ENCODE measurements around the gene DLG4.
A peak's percentile ranks its signal among the peaks of the same experiment; 100 is the strongest.
"Not testable (repeated sequence)": the region's sequence is repeated elsewhere in the genome, so short reads cannot be mapped to it uniquely, and the experiment has no call there.

Gene DLG4

DNA sequence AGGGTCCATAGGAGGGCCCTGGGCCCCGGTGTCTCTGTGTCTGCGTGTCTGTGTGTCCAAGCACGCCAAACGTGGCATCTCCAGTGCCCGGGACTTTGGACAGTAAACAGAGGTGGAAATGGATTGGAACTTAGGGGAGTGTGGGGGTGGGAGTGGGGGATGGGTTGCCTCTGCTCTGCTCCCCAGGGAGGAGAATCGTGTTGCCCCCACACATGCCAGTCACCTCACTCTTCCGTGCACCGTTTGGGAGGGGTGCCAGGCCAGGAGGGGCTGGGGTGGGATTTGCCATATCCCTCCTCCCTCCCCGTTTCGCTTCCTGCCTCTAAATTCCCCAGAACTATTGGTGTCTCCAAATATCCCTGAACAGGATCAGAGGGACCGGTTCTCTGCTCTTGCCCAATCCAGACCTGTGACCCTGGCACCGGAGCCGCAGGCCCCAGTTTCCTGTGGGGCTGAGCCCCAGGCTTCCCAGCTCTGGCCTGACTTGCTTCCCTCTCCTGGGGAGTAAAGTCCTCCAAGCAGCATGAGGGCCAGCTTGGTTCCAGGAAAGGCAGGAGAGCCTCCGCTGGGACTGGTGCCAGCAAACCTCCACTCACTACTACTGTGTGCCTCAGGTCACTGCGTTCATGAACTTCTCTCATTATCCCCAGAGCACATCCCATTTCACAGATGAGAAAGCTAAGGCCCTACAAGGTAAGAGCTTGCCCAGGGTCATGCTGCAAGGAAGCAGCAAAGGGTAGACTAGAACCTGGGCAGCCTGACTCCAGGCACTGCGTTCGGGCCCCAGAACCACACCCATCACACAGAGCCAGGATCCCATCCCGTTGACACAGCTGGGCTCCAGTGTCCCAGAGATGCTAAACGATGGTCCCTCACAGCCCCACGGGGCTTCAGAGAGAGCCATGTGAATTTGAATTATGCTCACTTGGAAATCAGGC is 40.0 kb downstream of the DLG4 start, which contains the start of gene ASGR1:
Gene ASGR1 (minus strand): TSS at position 54 of the 938 bp plus-strand sequence. CDS start 807 bp downstream, outside the sequence.
- no peak for DNase-seq

DNA sequence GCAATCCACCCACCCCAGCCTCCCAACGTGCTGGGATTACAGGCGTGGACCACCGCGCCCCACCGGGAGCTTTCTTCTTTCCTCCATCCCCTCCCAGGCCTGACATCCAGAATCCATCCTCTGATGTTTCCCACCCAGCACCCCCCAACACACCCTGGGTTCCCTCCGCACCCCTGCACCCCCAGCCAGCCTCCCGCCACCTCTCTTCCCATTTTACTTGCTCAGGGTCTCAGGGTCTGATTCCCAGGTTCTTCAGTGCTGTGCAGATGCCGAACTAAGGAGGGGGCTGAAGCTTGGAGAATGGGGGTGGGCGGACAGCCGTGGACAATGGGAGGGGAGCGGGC is 40.7 kb downstream of the DLG4 start:
- no peak for DNase-seq

DNA sequence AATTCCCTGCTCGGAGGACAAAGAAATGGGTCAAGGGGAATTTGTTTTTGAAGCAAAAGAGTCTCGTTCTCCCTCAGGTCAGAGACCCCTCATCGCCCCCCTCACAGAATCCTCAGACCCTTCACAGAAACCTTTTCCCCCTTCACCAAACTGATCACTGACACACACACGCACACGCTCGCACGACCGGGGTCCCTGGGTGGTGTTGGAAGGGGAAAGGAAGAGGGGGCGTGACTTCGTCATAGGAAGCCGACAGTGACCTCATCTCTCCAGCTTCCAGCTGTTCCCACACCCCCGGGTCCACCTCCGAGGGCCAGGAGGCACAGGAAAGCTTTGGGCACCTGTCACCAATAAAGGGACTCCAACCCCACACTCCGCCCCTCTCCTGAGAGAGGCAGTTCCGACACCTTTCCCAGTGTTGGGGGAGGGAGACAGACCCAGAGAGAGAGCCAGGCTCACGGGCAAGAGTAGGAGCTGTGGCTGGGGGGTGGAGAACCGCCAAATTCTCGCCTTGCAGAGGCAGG is 41.6 kb downstream of the DLG4 start:
- no peak for DNase-seq

DNA sequence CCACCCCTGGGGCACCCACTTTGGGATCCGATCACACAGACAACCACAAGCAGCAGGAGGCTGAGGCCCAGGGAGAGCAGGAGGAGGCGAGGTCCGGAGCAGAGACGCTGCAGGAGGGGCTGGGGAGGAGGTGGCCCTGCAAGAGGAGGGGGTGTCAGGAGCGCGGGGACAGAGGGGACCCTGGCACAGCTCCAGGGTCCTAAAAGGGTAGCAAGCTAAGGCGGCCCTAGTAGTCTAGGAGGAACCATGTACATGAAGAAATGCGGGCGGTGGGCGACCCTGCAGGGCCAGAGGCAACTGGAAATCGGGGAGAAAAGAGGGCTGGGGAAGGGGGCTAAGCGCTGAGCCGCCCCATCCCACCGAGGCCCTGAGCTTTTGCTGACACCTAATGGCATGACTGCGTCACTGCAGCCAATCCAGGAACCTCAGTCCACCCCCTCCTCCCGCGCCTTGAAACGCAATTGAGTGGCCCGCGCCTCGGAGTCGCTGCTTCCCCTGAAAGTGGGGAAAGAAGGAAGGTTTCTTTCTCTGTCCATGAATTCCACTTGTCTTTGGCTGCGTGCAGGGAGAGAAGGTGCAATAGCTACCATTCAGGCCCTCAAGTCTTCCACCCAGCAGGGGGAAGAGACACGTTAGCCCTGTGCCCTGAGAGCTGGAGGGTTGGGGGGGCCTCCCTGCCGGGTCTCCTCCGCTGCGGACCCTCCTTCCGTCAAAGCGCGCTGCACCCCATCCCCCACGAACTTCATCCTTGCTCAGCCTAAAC is 42.3 kb downstream of the DLG4 start:
- peak; percentile 16 for DNase-seq

DNA sequence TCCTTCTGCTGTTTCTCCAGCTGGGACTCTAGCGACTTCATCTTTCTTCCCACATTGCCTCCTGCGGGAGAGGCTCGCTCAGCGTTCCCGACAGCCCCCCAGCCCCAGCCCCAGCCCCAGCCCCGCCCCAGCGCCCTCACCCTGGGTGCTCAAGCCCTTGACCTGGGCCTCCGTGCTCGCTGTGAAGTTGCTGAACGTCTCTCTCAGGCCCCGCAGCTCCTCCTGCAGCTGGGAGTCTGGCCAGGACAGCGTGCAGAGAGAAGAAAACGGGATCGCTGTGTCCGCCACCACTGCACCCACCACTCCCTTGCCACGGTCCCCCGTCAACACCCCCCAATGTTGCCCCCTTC is 42.8 kb downstream of the DLG4 start:
- no peak for DNase-seq

DNA sequence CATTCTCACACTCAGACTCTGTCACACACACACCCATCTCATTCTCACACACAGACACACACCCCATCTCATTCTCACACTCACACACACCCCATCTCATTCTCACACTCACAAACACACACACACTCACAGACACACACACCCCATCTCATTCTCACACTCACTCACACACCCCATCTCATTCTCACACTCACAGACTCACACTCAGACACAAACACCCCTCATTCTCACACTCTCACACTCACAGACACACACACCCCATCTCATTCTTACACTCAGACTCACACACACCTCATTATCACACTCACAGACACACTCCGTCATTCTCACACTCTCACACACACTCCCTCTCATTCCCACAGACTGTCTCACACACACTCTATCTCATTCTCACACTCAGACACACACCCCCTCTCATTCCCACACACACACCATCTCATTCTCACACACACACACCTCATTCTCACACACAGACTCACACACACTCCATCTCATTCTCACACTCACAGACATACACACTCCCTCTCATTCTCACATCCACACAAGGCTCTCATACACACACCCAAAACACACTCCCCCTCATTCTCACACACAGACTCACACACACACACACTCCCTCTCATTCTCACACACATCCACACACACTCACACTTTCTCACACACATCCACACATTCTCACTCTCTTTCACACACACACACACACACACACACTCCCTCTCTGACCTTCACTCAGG is 43.4 kb downstream of the DLG4 start:
- DNase-seq = no peak

DNA sequence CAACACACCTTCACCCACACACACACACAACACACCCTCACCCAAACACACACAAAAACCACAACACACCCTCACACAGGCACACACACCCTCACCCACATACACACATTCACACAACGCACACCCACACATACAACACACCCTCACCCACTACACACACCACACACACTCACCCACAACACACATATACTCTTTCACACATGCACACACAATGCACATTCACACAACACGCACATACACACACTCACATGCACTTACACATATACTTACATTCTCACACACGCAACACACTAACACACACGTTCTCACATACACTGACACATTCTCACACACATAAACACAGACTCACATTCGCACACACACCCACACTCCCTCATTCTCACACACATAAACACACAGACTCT is 44.3 kb downstream of the DLG4 start:
- DNase-seq = no peak

DNA sequence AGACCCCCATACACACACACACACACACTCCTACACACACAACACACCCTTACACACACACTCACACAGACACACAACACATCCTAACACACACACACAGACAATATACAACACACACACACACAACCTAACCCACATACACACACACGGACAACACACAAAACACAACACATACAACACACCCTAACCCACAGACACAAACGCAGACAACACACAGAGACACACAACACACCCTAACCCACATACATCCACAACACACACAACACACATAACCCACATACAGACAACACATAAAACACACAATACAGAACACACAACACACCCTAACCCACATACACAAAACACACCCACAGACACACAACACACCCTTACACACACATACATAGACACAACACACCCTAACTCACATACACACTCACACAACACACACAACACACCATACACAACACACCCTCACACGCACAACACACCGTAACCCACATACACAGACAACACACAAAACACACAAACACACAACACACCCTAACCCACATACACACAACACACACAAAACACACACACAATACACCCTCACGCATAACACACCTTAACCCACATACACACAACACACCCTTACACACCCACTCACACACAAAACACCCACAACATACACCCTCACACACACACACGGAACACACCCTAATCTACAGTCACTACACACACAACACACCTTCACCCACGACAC is 44.9 kb downstream of the DLG4 start:
- DNase-seq = no peak

DNA sequence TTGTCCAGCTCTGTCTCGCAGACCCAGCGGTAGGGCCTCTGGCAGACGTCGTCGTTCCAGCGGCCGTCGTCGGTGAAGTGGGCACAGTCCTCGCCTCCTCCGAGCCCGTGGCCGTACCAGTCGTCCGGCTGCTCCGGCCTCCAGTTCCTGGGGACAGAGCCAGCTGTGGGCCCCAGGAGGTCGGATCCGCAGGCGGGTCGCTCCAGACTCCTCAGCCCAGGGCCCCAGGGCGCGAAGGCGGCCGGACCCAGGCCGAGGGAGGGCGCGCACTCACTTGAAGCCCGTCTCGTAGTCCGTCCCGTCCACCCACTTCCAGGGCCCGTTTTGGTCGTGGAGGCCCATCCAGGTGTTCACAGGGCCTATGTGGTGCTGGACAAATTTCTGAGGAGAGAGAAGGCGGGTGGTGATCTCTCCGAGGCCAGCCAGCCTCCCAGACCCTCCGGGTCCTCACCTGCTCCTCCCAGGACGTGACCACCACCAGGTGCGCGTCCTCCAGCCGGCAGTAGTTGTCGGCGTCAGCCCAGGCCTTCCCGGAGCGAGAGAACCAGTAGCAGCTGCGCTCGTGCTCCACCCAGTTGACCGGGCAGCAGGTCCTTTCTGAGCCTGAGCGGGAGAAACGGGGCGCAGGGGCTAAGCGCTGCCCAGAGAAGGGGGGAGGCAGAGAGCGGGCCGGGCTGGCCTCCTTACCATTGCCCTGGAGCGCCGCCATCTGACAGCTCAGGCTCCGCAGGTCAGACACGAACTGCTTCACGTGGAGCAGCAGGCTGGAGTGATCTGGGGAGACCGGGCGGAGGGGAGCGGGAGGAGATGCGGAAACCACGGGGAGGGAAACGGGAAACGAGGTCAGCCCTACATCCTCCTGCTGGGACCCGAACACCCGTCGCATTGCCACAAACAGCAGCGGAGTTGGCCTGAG is 45.7 kb downstream of the DLG4 start:
- DNase-seq = no peak

DNA sequence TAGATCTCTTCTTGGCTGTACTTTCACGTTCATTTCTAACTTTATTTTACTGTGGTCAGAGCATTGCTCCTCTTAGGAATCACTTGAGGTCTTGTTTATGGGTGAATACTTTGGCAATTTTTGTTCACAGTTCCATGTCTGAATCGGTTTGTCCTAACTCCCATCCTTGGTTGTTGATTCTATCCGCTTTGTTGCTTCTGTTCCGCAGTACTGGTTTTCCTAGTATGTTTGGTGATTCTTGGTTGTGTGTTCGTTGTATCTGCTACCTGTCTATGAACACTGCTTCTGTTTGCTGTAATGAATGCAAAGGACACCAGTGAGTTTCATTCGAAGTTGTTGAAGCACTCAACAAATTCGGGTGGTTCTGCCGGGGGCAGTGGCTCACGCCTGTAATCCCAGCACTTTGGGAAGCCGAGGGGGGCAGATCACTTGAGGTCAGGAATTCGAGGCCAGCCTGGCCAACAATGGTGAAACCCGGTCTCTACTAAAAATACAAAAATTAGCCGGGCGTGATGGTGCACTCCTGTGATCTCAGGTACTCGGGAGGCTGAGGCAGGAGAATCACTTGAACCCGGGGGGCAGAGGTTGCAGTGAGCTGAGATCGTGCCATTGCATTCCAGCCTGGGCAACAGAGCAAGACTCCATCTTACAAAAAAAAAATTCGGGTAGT is 47.0 kb downstream of the DLG4 start:
- not testable (repeated sequence) for DNase-seq

DNA sequence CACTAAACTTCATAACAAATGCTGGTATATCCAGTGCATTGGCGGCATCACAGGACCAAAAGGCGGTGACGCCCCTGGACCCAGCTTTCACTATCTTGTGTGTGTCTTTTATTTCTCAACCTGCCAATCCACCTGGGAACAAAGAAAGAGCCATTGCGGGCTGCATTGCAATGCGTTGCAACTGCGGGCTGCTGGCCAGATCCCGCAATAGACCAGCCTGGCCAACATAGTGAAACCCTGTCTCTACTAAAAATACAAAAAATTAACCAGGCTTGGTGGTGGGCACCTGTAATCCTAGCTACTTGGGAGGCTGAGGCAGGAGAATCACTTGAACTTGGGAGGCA is 50.1 kb downstream of the DLG4 start:
- not testable (repeated sequence) for DNase-seq

DNA sequence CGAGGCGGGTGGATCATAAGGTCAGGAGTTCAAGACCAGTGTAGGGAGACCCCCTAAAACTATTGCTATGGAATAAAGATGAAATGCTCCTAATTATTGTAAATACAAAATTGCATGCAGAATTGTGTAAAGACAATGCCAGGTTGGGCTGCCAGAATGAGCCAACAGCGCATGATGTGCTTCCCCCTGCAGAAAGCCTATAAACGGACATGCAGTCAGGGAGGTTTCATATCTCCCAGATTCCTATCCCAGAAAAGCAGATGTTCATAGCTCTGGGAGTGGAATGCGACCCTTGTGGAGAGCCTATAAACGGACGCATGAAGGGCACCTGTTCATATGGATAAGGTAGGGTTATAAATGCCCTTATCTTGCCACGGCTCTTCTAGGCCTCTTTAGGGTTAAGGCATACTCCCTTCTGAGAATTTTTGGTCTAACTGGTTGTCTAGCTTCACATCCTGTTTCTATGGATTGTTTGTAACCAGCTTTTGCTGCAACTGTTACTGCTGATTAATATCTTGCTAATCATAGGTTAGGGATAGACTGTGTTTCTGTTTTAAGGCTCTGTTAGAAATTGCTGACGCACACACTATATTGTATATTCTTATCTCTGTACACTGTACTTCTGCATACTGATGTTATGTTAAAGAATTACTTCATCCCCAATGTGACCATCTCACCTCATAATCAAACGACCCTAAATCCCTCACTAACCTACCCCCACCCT is 50.6 kb downstream of the DLG4 start:
- DNase-seq = not testable (repeated sequence)

DNA sequence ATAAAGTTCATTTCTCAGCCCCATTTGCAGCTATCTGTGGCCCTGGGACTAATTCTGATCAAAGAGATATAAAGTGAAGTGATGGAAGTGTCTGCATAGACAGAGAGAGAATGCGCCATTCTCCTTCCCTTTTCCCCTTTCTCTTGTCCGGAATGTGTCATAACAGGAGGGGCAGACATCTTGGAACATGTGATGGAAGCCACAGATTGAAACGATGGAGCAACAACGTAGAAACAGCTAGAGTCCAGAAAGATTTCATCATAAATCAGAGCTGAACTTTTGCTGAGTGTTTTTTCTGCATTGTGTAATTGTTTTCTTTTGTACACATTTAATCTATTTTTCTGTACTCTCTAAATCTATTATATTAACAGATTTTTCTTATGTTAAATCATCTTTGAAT is 51.8 kb downstream of the DLG4 start:
- DNase-seq = no peak

DNA sequence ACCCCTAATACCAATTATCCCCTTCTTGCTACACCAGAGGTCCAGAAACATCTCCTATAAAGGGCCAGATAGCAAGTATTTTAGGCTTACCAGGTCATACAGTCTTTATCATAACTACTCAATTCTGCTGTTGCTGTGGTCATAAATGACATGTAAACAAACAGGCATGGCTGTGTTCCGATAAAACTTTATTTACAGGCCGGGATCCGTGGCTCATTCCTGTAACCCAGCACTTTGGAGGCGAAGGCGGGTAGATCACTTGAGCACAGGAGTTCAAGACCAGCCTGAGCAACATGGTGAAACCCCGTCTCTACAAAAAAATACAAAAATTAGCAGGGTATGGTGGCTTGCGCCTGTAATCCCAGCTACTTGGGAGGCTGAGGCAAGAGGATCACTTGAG is 52.8 kb downstream of the DLG4 start:
- DNase-seq = no peak

DNA sequence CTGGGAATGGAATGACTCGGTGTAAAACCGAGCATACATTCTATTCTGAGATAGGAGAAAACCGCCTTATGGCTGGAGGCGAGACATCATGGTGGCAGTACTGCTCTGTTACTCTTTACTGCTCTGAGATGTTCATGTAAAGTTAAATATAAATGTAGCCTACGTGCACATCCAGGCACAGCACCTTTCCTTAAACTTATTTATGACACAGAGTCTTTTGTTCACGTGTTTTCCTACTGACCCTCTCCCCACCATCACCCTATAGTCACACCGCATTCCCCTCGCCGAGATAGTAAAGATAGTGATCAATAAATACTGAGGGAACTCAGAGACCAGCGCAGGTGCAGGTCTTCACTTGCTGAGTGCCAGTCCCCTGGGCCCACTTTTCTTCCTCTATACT is 60.1 kb downstream of the DLG4 start:
- DNase-seq = not testable (repeated sequence)

DNA sequence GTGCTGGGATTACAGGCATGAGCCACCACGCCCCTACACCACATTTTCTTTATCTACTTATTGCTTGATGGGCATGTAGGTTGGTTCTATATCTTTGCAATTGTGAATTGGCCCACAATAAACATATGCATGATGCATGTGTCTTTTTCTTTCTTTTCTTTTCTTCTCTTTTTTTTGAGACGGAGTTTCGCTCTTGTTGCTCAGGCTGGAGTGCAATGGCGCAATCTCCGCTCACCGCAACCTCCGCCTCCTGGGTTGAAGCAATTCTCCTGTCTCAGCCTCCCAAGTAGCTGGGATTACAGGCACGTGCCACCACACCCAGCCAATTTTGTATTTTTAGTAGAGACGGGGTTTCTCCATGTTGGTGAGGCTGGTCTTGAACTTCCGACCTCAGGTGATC is 61.2 kb downstream of the DLG4 start:
- DNase-seq = not testable (repeated sequence)

DNA sequence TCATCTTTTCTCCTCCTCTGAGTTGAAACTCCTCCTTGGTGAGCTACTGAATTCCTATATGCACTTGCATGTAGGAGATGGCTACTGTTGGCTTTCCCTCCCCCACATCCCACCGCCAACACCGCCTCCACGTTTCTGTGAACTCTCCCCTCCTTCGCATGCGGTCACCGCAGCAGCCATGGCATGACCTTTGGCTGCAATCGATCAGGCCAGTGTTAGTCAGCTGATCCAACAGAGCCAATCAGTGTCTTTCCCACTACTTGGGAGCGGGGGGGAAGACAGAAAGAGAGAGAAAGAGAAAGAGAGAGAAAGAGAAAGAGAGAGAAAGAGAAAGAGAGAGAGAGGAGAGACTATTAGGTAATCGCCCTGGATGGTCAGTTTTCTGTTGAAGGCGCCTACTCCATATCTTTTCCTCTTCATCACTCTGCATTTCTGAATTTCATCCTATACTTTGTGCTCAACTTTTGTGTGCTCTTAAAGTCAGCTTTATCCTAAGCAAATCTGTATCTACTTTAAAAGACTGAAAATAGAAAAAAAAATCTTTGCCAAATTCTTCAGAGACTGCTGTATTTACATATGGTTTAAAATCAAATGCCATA is 63.2 kb downstream of the DLG4 start:
- DNase-seq = no peak

DNA sequence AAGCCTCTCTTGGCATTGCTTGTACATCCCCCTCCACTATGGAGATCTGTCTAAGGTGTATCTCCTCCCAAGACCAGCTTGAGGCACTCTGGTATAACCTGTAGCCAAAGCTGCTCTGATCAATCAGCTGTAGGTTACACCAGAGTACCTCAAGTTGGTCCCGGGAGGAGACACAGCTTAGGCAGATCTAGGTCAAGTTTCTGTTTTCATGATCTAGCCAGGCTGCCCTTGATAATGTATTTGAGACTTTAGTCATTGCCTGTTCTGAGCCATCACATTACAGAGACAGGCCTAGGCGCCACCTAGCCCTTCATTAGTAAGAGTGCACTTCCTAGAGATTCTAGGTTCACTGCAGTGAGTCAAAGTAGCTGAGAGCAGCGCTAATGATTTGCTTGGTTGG is 71.9 kb downstream of the DLG4 start:
- no peak for DNase-seq

DNA sequence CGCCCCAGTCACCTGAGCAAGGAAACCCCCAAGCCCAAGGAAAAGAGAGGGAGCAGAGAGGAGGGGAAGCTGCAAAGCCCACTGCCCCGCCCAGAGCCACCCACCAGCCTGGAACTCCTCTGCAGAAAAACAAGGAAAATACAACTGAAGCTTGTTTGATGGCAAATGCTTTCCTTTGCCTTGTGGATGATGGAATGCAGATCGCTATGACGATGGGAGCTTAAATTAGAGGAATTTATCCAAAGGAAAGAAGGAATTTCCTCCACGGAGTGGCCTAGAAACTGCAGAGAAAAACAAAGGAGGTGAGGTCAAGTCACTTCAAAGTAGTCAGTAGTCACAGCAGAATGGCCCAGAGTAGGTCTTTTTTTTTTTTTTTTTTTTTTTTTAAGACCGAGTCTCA is 73.5 kb downstream of the DLG4 start:
- no peak for DNase-seq

DNA sequence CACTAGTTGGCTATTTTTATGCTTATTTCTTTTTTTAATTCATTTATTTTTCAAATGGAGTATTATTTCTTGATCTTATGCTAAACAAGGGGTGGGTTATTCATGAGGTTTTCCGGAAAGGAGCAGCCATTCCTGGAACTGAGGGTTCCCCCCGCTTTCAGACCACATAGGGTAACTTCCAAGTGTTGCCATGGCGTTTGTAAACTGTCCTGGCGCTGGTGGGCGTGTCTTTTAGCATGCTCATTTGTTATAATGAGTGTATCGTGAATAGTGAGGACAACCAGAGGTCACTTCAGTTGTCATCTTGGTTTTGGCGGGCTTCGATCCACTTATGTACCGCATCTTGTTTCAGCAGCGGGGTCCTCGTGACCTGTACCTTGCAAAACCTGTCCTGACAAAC is 75.4 kb downstream of the DLG4 start:
- DNase-seq = no peak
